Activated effector memory CD4-positive, alpha-beta T cell treated with anti-CD3 and anti-CD28 coated beads, Interleukin-2, amount 50 U/mL, for 16 hours (primary cell): ENCODE measurements around the gene RGS5.

Experiments used
- DNase-seq: peaks from one replicate; pipeline ENCODE4 v3.0.0-alpha.2; 2020

The RGS5 gene

DNA sequence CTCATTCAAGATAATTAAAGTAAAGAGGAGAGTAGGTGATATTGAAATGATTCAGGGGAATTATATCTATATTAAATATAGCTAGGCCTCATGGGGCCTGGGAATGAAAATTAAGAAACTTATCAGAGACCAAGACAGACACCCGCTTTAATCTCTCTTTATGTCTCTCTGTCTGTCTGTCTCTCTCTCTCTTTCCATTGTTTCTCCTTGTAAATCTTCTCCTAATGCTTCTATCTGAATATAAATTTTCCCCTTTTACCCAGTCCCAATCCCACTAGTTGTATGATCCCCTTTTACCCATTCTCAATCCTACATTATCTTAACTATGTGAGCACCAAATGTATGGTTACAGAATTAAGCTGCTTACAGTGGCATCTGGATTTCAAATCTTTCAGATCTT is 61.2 kb downstream of the RGS5 start:
- DNase-seq = no peak

- no peak for DNase-seq
These were observed 65.0 kb downstream of the RGS5 start for GRCh38 chr1:163137556-163138265.

GRCh38 chr1:163131981-163132380 is 70.7 kb downstream of the RGS5 start:
- no peak for DNase-seq

- no peak for DNase-seq
These were observed 72.4 kb downstream of the RGS5 start for GRCh38 chr1:163130225-163130856.

DNA sequence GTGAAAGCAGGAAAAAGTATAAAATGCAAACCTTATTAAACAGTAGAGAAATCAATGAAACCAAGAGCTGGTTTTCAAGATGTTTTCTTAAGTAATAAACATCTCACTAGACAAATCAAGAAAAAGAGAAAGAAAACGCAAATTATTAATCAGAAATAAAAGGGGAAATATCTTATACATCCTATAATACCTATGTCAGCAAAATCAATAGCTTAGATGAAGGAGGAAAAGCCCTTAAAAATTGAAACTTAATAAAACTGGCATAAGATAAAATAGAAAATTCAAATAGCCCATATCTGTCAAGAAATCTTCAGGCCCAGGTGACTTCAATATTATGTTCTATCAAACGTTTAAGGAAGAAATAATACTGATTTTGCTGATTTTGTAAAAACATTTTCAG is 74.4 kb downstream of the RGS5 start:
- DNase-seq = no peak

GRCh38 chr1:163124812-163125211 is 77.9 kb downstream of the RGS5 start:
- no peak for DNase-seq

- DNase-seq = no peak
These were observed 82.3 kb downstream of the RGS5 start for GRCh38 chr1:163120372-163120771.

DNA sequence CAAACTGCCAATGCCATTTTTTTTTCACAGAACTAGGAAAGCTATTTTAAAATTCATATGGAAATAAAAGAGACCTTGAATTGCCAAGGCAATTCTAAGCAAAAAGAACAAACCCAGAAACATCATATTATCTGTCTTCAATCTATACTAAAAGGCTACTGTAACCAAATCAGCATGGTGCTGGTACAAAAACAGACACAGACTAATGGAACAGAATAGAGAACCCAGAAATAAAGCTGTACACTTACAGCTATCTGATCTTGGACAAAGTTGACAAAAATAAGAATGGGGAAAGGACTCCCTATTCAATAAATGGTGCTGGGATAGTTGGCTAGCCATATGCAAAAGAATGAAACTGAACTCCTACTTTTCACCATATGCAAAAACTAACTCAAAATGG is 83.0 kb downstream of the RGS5 start:
- no peak for DNase-seq

DNA sequence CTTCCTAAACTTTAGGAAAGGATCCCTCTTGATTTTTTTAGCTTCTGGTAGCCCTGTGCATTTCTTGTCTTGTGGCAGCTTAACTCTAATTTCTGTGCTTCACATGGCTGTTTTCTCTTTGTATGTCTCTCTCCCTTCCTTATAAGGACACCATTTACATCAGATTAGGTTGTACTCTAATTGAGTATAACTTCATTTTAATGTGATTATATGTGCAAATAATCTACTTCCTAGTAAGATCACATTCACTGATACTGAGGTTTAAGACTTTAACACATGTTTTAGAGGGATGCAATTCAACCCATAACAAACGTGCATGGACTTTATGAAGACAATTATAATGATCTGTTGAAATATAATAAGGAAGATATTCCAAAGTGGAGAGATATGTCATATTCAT is 86.8 kb downstream of the RGS5 start:
- DNase-seq = no peak

- DNase-seq = no peak
These were observed 95.1 kb downstream of the RGS5 start for GRCh38 chr1:163107655-163108054.

- no peak for DNase-seq
These were observed 96.2 kb downstream of the RGS5 start for GRCh38 chr1:163106364-163106987.

DNA sequence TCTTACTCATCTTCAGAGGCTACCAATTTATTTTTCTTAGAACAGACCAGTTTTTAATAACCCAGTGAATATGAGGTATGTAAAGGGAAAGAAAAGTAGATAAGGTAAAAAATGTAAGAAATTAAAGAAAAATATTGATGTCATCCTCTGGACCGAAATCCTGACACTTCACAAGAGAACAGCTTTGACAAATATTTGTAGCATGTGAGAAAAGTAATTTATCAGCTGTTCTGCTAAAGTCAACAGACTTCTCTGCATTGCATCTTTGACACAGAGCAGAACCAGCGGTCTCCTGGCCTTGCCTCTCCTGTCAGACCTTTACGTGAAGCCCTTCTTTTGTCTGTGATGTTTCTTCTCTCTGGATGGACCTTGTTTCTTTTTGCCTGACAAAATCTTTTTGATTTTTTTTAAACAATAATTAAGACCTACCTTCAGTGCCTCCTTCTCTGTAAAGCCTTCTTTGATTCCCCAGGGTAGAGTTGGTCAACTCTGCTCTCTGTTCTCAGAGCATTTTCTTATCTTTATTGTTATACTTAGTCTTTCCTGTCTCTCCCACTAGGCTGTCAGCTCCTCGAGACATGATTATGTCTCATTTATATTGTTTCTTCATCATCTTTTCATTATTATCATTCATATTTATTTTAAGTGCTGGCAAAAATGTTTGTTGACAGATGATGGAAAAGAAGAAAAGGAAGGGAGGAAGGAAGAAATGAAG is 98.2 kb downstream of the RGS5 start:
- no peak for DNase-seq

GRCh38 chr1:163102590-163102989 is 100.1 kb downstream of the RGS5 start:
- no peak for DNase-seq

DNA sequence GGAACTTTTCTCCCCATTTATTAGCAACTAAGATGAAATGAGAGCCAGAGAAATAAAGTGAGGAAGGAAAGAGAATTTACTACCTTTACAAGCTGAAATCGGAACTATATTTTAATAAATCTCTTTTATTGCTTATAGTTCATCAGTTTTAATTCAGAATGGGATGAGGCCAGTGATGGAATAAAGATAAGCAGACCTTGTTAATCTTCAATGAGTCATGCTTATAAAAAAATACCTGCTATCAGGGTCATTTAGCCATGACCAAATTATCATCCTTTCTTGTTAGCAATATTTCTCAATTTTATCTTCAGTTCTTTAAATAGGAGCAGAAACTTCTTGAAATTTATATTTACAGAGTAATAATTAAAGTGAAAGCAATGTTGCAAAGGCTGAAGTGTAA is 107.5 kb downstream of the RGS5 start:
- DNase-seq = no peak

GRCh38 chr1:163094589-163094988 is 108.1 kb downstream of the RGS5 start:
- no peak for DNase-seq

DNA sequence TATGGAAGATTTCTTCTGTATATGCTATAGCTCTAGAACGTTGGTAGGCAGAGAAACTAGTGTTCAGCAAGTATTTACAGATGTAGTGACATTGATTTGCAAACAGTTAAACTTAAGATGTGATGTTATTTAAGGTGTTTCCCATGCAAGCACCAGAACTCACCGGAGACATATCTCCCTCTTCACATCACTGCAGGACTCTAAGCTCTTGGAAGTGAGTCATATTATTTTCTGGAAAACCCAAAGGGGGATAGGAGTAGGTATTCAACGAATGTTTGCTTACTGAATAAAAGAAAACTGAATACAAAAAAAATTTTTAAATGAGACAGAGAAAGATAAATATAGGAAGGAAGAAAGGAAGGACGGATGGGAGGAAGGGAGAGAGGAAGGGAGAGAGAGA is 108.5 kb downstream of the RGS5 start:
- no peak for DNase-seq

DNA sequence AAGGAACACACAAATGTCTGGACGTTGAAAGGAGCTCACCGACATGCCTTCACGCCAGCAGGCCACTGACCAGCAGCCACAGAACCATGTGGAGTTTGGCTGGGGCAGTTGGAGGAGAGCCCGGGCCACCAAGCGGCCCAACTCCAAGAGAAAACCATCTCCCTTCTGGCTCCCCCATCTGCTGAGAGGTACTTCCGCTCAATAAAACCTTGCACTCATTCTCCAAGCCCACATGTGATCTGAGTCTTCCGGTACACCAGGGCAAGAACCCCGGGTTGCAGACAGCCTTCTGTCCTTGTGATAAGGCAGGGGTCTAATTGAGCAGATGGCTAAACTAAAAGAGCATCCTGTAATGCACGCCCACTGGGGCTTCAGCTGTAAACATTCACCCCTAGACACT is 109.1 kb downstream of the RGS5 start:
- no peak for DNase-seq

- DNase-seq = no peak
These were observed 109.5 kb downstream of the RGS5 start for GRCh38 chr1:163093169-163093568.
